Natural killer cell (primary cell): ENCODE results near the gene STAG3. TPM values are rescaled to one million over a fixed set of nuclear protein-coding genes. Genes with fewer than 3 reads are reported as not detected.
"Not testable (repeated sequence)": the region's sequence is repeated elsewhere in the genome, so short reads cannot be mapped to it uniquely, and the experiment has no call there.

Experiments used
- ATAC-seq, 3 donors: fragments of 150-1000 bp in 2 of 3; fragments of 200-7000 bp in 1 of 3; cut with Tn5 transposase; 1 replicate in 1 of 3; 2 replicates in 2 of 3; pipeline ENCODE4 v1.10.0; 2021; ENCODE audit warnings: mild to moderate bottlenecking in 2 of 3, moderate library complexity in 2 of 3
- DNase-seq, 2 donors: peaks; one replicate each; pipeline versions ENCODE4 v3.0.0 to v3.0.0-alpha.2; 2013 to 2021; ENCODE audit warnings: mixed read lengths in 1 of 2
- H3K27ac ChIP-seq: one replicate; pipeline ENCODE4 v1.5.1; 2013; ENCODE audit warnings: mild to moderate bottlenecking, low read length
- H3K27me3 ChIP-seq: one replicate; pipeline ENCODE4 v1.6.1; 2013; ENCODE audit warnings: low read length; ENCODE audit not compliant: control insufficient read depth, insufficient read depth
- H3K36me3 ChIP-seq: one replicate; pipeline ENCODE4 v1.6.1; 2013; ENCODE audit warnings: low read length; ENCODE audit not compliant: control insufficient read depth, insufficient read depth
- H3K4me1 ChIP-seq: one replicate; pipeline ENCODE4 v1.6.1; 2013; ENCODE audit warnings: low read length; ENCODE audit not compliant: control insufficient read depth, insufficient read depth
- H3K4me3 ChIP-seq: one replicate; pipeline ENCODE4 v1.5.1; 2013; ENCODE audit warnings: low read length
- H3K9me3 ChIP-seq: one replicate; pipeline ENCODE4 v1.6.1; 2013; ENCODE audit warnings: low read length; ENCODE audit not compliant: control insufficient read depth, insufficient read depth
- H3K27ac Mint-ChIP-seq, 2 donors: one replicate each; pipeline ENCODE4 v1.8.0; 2022; ENCODE audit warnings: mild to moderate bottlenecking in 2 of 2, mixed read lengths in 2 of 2, moderate library complexity in 1 of 2
- H3K27me3 Mint-ChIP-seq, 2 donors: one replicate each; pipeline ENCODE4 v1.8.0; 2022; ENCODE audit warnings: low read depth in 2 of 2, mixed read lengths in 2 of 2
- H3K36me3 Mint-ChIP-seq: one replicate; pipeline ENCODE4 v1.8.0; 2022; ENCODE audit warnings: mixed read lengths
- H3K4me1 Mint-ChIP-seq, 2 donors: one replicate each; pipeline ENCODE4 v1.8.0; 2022; ENCODE audit warnings: mixed read lengths in 2 of 2
- H3K4me3 Mint-ChIP-seq: one replicate; pipeline ENCODE4 v1.8.0; 2022; ENCODE audit warnings: mild to moderate bottlenecking, moderate library complexity, mixed read lengths
- H3K9me3 Mint-ChIP-seq, 2 donors: one replicate each; pipeline ENCODE4 v1.8.0; 2022; ENCODE audit warnings: mixed read lengths in 2 of 2
- CTCF ChIP-seq: fragments of 200-600 bp; IDR thresholded peaks from one replicate; pipeline ENCODE4 v1.8.0; 2022; ENCODE audit warnings: antibody characterized with exemption
- WGBS: methylation state at CpG from one replicate; pipeline ENCODE4 v1.1.7; 2013; ENCODE audit warnings: missing lambda C conversion rate; ENCODE audit not compliant: insufficient coverage; 5-methylcytosine and 5-hydroxymethylcytosine counted together
- intact Hi-C: fragments of 100-400 bp; cut with micrococcal nuclease; formaldehyde crosslinking; loops from one replicate; pipeline ENCODE4 v1.14.2; 2022
- total RNA-seq, 4 donors: library from RNA; stranded (reverse); fragments of 120-200 nt in 1 of 4; gene quantifications; one replicate each; pipeline versions ENCODE4 v1.2.3 to v1.2.4, GENCODE V29; 2013 to 2022

Gene STAG3
- total RNA-seq, 3 donors from 2014 or later (not counting 1 experiment from before 2014, with no cell fraction given), result 5.0 to 5.6 (median 5.5) TPM

DNA sequence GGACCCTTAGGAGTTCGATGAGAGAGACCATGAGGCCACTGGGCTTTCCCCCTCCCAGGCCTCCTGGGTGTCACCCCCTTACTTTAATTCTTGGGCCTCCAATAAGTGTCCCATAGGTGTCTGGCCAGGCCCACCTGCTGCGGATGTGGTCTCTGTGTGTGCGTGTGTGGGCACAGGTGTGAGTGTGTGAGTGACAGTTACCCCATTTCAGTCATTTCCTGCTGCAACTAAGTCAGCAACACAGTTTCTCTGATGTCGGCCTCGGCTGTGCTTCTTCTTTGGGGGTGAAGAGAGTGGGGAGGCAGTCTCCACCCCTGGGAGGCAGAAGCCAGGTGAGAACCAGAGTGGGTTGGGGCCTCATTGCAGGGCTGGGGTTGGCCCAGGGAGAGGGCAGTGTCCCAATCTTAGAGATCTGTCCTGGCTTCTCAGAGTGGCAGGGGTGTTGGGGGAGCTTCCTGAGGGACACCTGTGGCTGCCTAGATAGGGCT is 43.6 kb downstream of the STAG3 start:
- Mint-ChIP-seq H3K27me3 (no peaks in the 10 kb centered on the region), H3K36me3 (no peaks in the 10 kb centered on the region), H3K4me1 (peaks cover 54 to 85% of the 10 kb centered on the region in 2 donors), H3K27ac (peak overlapping the region; percentile 98 to 99), H3K9me3 (no peaks in the 10 kb centered on the region), H3K4me3 (peak overlapping the region; percentile 95)
- Histone ChIP-seq H3K9me3 (no peaks in the 10 kb centered on the region), H3K27ac (peak overlapping the region; percentile 98), H3K4me1 (peaks cover 81% of the 10 kb centered on the region), H3K4me3 (peak overlapping the region; percentile 98), H3K27me3 (no peaks in the 10 kb centered on the region), H3K36me3 (peaks cover 25% of the 10 kb centered on the region)
- intact Hi-C loops, result loop anchor here (1.0 to 10.0 kb wide), 2 partner anchors 140 to 204 kb away; partner anchors contain the start of genes MEPCE, ZCWPW1 and ZNF3
- no peak for TF ChIP-seq CTCF
- DNase-seq (peak; percentile 53 to 92), ATAC-seq (peak; percentile 50 to 66 (median 63))
- WGBS, result 3% methylated on average over 5 of the region's 5 CpGs

- H3K36me3 Mint-ChIP-seq, result no peaks in the 10 kb centered on the region
- H3K4me1 ChIP-seq, result peaks cover 82% of the 10 kb centered on the region
- H3K27me3 ChIP-seq, result no peaks in the 10 kb centered on the region
- H3K27me3 Mint-ChIP-seq, result no peaks in the 10 kb centered on the region
- peak in 1 of 2 donors; percentile 65 for DNase-seq
- peaks cover 25% of the 10 kb centered on the region for H3K36me3 ChIP-seq
- peak overlapping the region; percentile 98 for H3K27ac ChIP-seq
- H3K4me3 ChIP-seq, result peak overlapping the region; percentile 98
- no peak for ATAC-seq
- 69% methylated on average over 13 of the region's 14 CpGs for WGBS
- no peaks in the 10 kb centered on the region for H3K9me3 Mint-ChIP-seq
- H3K9me3 ChIP-seq, result no peaks in the 10 kb centered on the region
- H3K27ac Mint-ChIP-seq, result peak overlapping the region; percentile 98 to 99
- H3K4me3 Mint-ChIP-seq, result peak overlapping the region; percentile 95
- intact Hi-C loops, result loop anchor here (1.0 to 10.0 kb wide), 2 partner anchors 141 to 203 kb away; partner anchors contain the start of genes MEPCE, ZCWPW1 and ZNF3
- TF ChIP-seq CTCF, result no peak
- H3K4me1 Mint-ChIP-seq, result peaks cover 54 to 87% of the 10 kb centered on the region in 2 donors
These were observed 44.2 kb downstream of the STAG3 start for GRCh38 chr7:100221767-100222444.

DNA sequence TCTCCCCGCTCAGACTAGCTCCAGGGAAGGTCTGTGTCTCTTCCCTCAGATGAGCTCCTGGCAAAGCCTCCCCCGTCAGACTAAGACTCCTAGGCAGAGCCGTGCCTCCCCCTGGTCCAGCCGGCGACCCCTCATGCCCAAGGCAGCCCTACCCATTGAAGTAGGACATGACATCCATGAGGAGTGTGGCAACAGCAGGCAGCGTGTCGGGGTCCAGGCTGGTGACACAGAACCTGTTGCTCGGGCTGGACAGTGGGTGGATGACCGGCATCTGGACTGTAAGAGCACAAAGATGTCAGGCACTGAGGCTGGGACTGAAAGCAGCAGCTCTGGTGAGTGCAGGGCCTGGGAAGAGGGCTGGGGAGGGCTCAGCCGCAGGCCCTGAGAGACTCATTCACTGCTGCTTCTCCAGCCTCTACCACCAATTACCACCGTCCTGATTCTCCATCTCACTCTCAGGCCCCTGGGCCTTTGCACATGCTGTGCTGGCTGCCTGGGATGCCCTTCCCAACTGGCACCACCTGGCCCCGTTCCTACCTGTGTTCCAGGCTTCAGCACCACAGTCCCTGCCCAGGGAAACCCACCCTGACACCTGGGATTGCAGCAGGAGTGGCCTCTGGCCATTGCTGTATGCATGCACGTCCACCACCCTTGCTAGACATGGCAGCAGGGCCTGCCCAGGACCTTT is 44.9 kb downstream of the STAG3 start:
- Histone ChIP-seq H3K27me3 (no peaks in the 10 kb centered on the region), H3K4me1 (peaks cover 77% of the 10 kb centered on the region), H3K4me3 (peak overlapping the region; percentile 98), H3K27ac (peak overlapping the region; percentile 98), H3K36me3 (peaks cover 25% of the 10 kb centered on the region), H3K9me3 (no peaks in the 10 kb centered on the region)
- Mint-ChIP-seq H3K27me3 (no peaks in the 10 kb centered on the region), H3K4me1 (peaks cover 48 to 81% of the 10 kb centered on the region in 2 donors), H3K36me3 (no peaks in the 10 kb centered on the region), H3K9me3 (no peaks in the 10 kb centered on the region), H3K27ac (peak overlapping the region; percentile 98 to 99), H3K4me3 (peak overlapping the region; percentile 95)
- TF ChIP-seq CTCF, result no peak
- ATAC-seq, result no peak
- DNase-seq, result no peak
- intact Hi-C loops, result loop anchor here (10.0 kb wide), 1 partner anchor 202 kb away; the partner anchor contains the start of genes MEPCE and ZCWPW1
- 89% methylated on average over 13 of the region's 13 CpGs for WGBS

- peak overlapping the region; percentile 98 for H3K27ac ChIP-seq
- 50% methylated on average over 17 of the region's 17 CpGs for WGBS
- not testable (repeated sequence) for H3K4me3 ChIP-seq, H3K9me3 ChIP-seq, H3K36me3 Mint-ChIP-seq, H3K27me3 Mint-ChIP-seq, H3K9me3 Mint-ChIP-seq, H3K27me3 ChIP-seq
- H3K36me3 ChIP-seq, result peaks cover 25% of the 10 kb centered on the region
- DNase-seq (peak in 1 of 2 donors; percentile 25), ATAC-seq (peak in 1 of 3 donors; percentile 12)
- Mint-ChIP-seq H3K4me1 (peaks cover 42 to 76% of the 10 kb centered on the region in 2 donors), H3K27ac (peak overlapping the region; percentile 98 to 99), H3K4me3 (peak overlapping the region; percentile 85)
- intact Hi-C loops, result loop anchor here (10.0 kb wide), 1 partner anchor 201 kb away; the partner anchor contains the start of genes MEPCE and ZCWPW1
- peaks cover 72% of the 10 kb centered on the region for H3K4me1 ChIP-seq
These were observed 45.7 kb downstream of the STAG3 start for GRCh38 chr7:100223376-100223927.

- intact Hi-C loops, result loop anchor here (10.0 kb wide), 1 partner anchor 200 kb away; the partner anchor contains the start of genes MEPCE and ZCWPW1
- H3K27me3 ChIP-seq, H3K27me3 Mint-ChIP-seq, H3K4me3 ChIP-seq, H3K36me3 Mint-ChIP-seq, ATAC-seq, H3K4me3 Mint-ChIP-seq, H3K9me3 Mint-ChIP-seq, H3K9me3 ChIP-seq, DNase-seq: not testable (repeated sequence)
- WGBS, result 59% methylated on average over 6 of the region's 6 CpGs
- H3K27ac Mint-ChIP-seq, result peak overlapping the region; percentile 98 to 99
- Histone ChIP-seq H3K4me1 (peaks cover 58% of the 10 kb centered on the region), H3K36me3 (peaks cover 25% of the 10 kb centered on the region), H3K27ac (peak overlapping the region; percentile 45)
- peaks cover 32 to 61% of the 10 kb centered on the region in 2 donors for H3K4me1 Mint-ChIP-seq
These were observed 47.2 kb downstream of the STAG3 start for GRCh38 chr7:100224891-100225290.
